GM12873 (cell line): ENCODE results near the gene NHEJ1.

Experiments
- TF ChIP-seq, protein P1 (sequence below): IDR thresholded peaks from 2 replicates; pipeline ENCODE4 v1.5.1; 2012; ENCODE audit warnings: low read depth, mild to moderate bottlenecking, moderate library complexity, low read length, control low read depth; ENCODE audit not compliant: insufficient read depth; ENCODE audit errors: missing control alignments

The NHEJ1 gene

DNA sequence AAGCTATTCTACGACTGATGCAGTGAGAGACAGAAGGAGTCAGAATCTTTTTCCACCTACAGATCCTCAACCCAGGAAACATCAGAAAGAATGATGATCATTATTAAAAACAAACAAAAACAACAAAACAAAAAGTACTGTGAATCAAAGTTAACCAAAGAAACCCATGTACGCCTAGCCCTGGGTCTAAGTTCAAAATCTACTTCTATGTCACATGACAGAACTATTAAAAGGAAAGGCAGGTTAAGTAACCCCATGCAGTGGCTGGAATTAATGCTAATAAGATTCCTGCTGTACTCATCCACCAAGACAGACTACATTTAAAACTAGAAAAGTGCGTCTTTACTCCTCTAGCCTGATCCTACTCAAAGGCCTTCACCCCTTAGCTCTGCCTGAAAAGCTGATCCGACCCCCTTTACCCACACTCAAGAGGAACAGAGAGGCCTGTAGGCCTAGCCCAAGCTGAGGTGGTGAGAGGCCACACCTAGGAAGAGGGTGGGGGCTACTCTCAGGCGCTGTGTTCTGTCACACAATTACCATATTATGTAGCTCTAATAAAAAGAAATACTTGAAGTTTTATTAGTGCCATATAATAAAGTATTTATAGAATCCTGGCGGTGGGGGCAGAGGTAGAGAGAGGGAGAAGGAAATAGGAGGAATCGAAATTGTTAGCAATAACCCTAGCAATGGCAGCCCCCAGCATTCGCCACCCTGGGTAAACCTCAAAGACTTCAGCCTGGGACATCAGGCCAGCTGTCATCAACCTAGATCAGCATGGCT, 37.1 kb downstream of the NHEJ1 start:
- TF ChIP-seq, protein P1, sequence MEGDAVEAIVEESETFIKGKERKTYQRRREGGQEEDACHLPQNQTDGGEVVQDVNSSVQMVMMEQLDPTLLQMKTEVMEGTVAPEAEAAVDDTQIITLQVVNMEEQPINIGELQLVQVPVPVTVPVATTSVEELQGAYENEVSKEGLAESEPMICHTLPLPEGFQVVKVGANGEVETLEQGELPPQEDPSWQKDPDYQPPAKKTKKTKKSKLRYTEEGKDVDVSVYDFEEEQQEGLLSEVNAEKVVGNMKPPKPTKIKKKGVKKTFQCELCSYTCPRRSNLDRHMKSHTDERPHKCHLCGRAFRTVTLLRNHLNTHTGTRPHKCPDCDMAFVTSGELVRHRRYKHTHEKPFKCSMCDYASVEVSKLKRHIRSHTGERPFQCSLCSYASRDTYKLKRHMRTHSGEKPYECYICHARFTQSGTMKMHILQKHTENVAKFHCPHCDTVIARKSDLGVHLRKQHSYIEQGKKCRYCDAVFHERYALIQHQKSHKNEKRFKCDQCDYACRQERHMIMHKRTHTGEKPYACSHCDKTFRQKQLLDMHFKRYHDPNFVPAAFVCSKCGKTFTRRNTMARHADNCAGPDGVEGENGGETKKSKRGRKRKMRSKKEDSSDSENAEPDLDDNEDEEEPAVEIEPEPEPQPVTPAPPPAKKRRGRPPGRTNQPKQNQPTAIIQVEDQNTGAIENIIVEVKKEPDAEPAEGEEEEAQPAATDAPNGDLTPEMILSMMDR, result no peak

DNA sequence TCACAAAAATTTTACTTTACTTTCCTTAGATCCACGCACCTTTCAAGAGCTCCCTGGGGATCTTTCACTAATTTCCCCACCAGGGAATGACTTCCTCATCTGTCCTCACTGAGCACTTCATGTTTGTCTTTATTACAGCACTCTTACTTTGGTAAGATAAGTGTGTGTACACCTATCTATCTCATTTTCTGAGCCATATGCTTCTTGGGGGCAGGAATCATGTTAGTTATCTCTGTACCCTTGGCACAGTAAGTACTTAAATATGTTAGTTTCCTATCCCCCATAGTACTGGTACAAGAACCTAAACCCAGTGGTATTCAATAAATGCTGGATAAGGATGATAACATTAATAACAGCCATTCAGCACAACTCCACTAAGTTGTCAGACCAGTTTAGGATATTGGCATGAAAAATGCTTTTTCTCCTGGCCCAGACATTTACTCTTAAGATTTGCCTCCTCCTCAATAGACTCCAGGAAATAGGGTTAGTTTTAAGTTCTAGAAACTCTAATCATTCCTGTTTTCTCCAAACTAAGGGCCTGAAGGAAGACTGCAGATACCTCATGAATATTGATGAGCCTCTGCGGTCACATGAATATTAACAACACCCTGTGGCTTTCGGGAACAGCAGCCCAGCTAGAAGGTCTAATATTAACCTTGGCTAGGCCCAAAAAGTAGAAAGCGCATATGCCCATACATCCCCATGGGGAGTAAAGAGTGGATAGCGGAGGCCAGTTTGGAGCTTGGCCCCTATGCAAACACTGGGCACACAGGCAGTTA, 38.2 kb downstream of the NHEJ1 start:
- TF ChIP-seq, protein P1, result no peak

DNA sequence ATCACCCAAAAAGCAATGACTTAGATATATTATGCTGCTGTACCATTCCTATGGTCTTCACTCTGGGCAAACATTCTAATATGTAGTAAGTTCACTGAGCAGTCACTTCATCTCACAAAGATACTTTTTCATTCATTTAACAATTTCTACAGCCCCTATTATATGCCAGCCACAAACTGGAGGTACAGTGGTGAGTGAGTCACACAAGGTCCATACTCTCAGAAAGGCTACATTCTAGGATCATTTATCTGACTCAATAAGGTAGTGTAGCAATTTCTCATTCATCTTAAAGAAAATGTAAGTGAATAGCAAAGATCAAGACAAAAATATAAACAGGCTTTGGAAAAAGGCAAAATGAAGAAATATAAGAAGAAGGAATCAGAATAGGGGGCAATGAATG, 40.5 kb downstream of the NHEJ1 start:
- TF ChIP-seq, protein P1, result no peak

DNA sequence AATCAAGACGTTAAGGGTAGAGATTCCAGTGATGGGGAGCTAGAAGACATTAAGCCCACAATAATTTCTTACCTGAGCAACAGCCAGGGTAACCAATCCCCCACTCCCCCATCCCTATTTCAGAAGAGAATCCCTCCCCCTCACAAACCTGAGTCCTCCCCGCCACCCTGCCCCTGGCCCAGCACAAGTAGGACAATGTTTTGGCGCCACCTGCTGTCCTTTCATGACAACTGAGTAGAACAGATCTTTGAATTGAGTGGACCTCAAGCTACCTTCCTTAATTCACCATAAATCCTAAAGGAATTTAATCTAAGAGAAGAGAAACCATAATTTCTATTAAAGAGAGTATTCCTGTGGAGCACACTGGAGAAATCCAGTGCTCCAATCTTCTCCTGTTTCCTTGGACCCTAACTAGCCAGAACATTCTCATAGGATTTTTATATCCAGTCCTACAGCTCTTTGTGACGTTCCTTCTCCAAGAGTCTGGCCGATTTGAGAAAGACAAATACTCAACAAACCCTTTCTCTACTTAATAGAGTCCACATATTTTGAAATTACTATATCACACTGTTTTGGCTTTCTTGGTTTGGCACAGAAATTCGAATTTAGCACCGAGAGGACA, 41.1 kb downstream of the NHEJ1 start:
- TF ChIP-seq, protein P1, result peak; percentile 72

DNA sequence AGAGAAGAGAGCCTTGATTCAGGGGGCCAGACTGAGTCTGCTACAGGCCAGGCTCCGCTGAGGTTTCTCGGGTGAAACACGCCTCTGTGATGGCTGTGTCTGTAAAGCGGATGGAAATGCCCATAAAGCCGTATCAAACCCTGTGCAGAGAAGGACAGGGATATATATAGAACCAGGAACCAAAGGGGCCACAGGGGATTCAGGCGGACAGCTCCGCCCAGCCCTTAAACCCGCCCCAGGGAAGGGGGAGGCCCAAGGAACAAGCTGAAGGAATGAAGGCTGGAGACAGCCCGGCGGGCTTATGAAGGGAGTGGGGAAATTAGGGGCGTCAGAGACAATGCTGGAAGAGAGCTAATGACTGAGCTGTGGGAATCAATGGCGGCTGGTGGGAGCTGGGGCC, 42.1 kb downstream of the NHEJ1 start:
- TF ChIP-seq, protein P1, result no peak

DNA sequence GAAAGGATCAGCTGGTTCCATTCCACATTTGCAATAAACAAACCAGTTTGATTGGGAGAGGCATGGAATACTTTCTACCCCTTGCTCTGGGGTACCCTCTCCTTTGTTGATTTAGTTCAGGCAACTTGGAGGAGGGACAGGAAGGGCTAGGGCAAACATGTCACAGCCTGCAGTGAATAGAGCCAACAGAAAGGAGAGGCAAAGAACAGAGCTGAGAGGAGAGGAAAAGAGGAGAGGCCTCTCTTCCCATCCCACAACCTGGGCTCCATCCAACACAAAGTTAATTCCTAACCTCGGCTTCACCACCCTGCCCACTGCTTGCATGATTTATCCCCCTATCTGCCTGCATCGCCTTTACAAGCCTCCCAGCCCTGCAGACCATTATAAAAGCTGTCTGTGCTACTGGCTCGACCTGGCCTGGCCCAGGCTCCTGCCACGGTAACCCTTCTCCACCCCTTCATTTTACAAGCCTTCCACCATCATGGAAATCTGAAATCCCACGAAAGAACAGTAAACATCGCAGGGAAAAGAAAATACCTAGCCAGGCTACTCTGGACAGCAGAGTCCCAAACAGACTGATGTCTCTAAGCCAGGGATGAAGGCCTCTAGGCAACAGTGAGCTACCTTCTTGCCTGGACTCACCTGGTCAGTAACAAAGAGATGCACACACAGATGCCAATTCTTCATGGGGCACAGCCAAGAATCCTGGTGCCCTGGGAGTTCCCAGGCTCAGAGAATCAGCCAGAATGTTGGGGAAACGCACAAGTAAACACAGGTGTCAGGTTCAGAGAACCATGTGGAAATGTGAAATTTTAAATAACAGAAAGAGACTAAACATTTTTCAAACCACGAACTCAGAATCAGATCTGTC, 43.6 kb downstream of the NHEJ1 start:
- TF ChIP-seq, protein P1, result no peak
